ENCODE measurements around the gene RPN1.

RPN1 gene

GRCh38 chr3:128614076-128614475, 36.5 kb downstream of the RPN1 start:
- TF ChIP-seq JUND (IDR thresholded peaks at IDR 0.05; ENCODE audit: low read depth) = no peak
- in situ Hi-C loops (cut with HindIII; ENCODE audit: low pct_unique_long_range_greater_than_20kb, low sequenced_read_pairs) = no loop called here
- DNase-seq (ENCODE audit: low read depth in 1 of 2, low spot score in 1 of 2) = no peak

DNA sequence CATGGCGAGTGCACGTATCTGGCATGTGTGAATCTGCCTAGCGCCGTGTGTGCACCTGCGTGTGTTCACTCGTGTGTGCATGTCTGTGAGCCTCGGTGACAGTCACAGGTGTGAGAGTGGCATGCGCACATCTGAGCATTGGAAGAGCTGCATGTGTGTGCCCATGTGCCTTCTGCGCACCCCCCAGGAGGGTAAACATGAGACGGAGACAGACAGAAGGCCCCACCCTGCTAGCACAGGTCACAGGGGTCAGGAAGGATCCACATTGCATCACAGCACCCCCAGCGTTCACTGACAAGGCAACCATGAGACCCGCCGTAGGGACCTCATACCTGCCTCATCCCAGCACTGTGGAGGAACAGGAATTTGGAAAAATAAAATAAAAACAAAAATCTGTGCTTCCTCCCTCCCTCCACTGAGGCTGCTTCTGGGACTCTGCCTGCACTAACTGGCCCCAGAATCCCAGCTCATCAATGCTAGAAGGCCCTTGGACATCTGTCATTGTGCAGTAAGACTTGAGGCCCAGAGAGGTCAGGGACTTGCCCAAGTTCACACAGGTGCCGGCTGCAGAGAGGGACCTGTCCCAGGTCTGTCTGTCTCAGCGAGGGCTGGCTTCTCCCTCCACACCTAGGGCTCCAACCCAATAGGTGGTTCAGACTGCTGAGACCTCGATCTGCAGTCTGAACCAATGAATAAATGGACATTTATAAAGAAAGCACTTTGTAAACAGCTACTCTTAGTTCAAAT, 37.4 kb downstream of the RPN1 start:
- DNase-seq (ENCODE audit: low read depth in 1 of 2, low spot score in 1 of 2) = no peak
- in situ Hi-C loops (cut with HindIII; ENCODE audit: low pct_unique_long_range_greater_than_20kb, low sequenced_read_pairs) = no loop called here
- no peak for TF ChIP-seq JUND (IDR thresholded peaks at IDR 0.05; ENCODE audit: low read depth)

- in situ Hi-C loops (cut with HindIII; ENCODE audit: low pct_unique_long_range_greater_than_20kb, low sequenced_read_pairs) = no loop called here
- DNase-seq (ENCODE audit: low read depth in 1 of 2, low spot score in 1 of 2) = no peak
- TF ChIP-seq JUND (IDR thresholded peaks at IDR 0.05; ENCODE audit: low read depth) = no peak
These were observed 40.1 kb downstream of the RPN1 start for GRCh38 chr3:128610451-128611070.

DNA sequence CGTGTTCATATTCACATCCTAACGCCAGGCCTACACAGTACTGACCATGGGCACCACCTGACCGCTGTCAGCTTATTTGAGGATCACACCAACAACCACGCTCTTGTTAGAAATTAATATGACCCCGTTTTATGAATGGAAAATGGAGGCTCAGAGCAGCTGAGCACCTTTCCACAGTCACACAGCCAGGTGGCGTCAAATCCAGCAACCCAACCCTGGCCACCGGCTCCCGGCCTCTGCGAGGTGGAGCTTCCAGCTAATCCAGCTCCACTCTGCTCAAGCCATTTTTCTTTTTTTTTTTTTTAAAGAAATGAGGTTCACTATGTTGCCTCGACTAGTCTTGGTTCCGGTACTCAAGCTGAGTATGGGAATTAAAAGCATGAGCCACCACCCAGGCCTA, 41.3 kb downstream of the RPN1 start:
- no peak for TF ChIP-seq JUND (IDR thresholded peaks at IDR 0.05; ENCODE audit: low read depth)
- in situ Hi-C loops (cut with HindIII; ENCODE audit: low pct_unique_long_range_greater_than_20kb, low sequenced_read_pairs) = no loop called here
- DNase-seq (ENCODE audit: low read depth in 1 of 2, low spot score in 1 of 2) = peak in 1 of 2 experiments; percentile 12

GRCh38 chr3:128607710-128608048, 42.9 kb downstream of the RPN1 start:
- in situ Hi-C loops (cut with HindIII; ENCODE audit: low pct_unique_long_range_greater_than_20kb, low sequenced_read_pairs) = no loop called here

DNA sequence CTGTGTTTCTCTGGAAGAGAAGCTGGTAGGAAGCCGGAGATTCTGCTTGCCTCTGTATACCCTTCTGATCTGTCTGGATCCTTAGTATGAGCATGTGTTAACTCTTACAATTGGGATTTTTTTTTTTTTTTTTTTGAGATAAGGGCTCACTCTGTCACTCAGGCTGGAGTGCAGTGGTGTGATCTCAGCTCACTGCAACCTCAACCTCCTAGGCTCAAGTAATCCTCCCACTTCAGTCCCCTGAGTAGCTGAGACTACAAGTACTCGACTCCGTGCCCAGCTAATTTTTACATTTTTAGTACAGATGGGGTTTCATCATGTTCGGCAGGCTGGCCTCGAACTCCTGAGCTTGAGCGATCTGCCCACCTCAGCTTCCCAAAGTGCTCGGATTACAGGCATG, 44.5 kb downstream of the RPN1 start:
- in situ Hi-C loops (cut with HindIII; ENCODE audit: low pct_unique_long_range_greater_than_20kb, low sequenced_read_pairs) = no loop called here
- no peak for DNase-seq (ENCODE audit: low read depth in 1 of 2, low spot score in 1 of 2)
- TF ChIP-seq JUND (IDR thresholded peaks at IDR 0.05; ENCODE audit: low read depth) = no peak

More at GRCh38 chr3:128607710-128608048, 42.9 kb downstream of the RPN1 start:
- no peak for TF ChIP-seq JUND (IDR thresholded peaks at IDR 0.05; ENCODE audit: low read depth)
- no peak for DNase-seq (ENCODE audit: low read depth in 1 of 2, low spot score in 1 of 2)

GRCh38 chr3:128605091-128606046, 45.2 kb downstream of the RPN1 start:
- DNase-seq (ENCODE audit: low read depth in 1 of 2, low spot score in 1 of 2) = no peak
- in situ Hi-C loops (cut with HindIII; ENCODE audit: low pct_unique_long_range_greater_than_20kb, low sequenced_read_pairs) = no loop called here
- TF ChIP-seq JUND (IDR thresholded peaks at IDR 0.05; ENCODE audit: low read depth) = no peak

- no peak for TF ChIP-seq JUND (IDR thresholded peaks at IDR 0.05; ENCODE audit: low read depth)
- DNase-seq (ENCODE audit: low read depth in 1 of 2, low spot score in 1 of 2) = no peak
- in situ Hi-C loops (cut with HindIII; ENCODE audit: low pct_unique_long_range_greater_than_20kb, low sequenced_read_pairs) = no loop called here
These were observed 46.5 kb downstream of the RPN1 start for GRCh38 chr3:128603811-128604775.

GRCh38 chr3:128603313-128603712, 47.3 kb downstream of the RPN1 start:
- no peak for DNase-seq (ENCODE audit: low read depth in 1 of 2, low spot score in 1 of 2)
- TF ChIP-seq JUND (IDR thresholded peaks at IDR 0.05; ENCODE audit: low read depth) = no peak
- in situ Hi-C loops (cut with HindIII; ENCODE audit: low pct_unique_long_range_greater_than_20kb, low sequenced_read_pairs) = no loop called here

- DNase-seq (ENCODE audit: low read depth in 1 of 2, low spot score in 1 of 2) = no peak
- in situ Hi-C loops (cut with HindIII; ENCODE audit: low pct_unique_long_range_greater_than_20kb, low sequenced_read_pairs) = no loop called here
These were observed 51.5 kb downstream of the RPN1 start for GRCh38 chr3:128598884-128599664.

GRCh38 chr3:128597900-128598299, 52.7 kb downstream of the RPN1 start:
- no peak for DNase-seq (ENCODE audit: low read depth in 1 of 2, low spot score in 1 of 2)
- in situ Hi-C loops (cut with HindIII; ENCODE audit: low pct_unique_long_range_greater_than_20kb, low sequenced_read_pairs) = no loop called here

More at GRCh38 chr3:128598884-128599664, 51.5 kb downstream of the RPN1 start:
- TF ChIP-seq JUND (IDR thresholded peaks at IDR 0.05; ENCODE audit: low read depth) = no peak

More at GRCh38 chr3:128597900-128598299, 52.7 kb downstream of the RPN1 start:
- TF ChIP-seq JUND (IDR thresholded peaks at IDR 0.05; ENCODE audit: low read depth) = no peak

Data from T47D (cell line).